ENCODE data around the gene NEXN.
A peak's percentile ranks its signal among the peaks of the same experiment; 100 is the strongest.
"Not testable (repeated sequence)": the region's sequence is repeated elsewhere in the genome, so short reads cannot be mapped to it uniquely, and the experiment has no call there.

NEXN gene

GRCh38 chr1:77906019-77906545 lies 17.7 kb downstream of the NEXN start:
- no peak for DNase-seq

DNA sequence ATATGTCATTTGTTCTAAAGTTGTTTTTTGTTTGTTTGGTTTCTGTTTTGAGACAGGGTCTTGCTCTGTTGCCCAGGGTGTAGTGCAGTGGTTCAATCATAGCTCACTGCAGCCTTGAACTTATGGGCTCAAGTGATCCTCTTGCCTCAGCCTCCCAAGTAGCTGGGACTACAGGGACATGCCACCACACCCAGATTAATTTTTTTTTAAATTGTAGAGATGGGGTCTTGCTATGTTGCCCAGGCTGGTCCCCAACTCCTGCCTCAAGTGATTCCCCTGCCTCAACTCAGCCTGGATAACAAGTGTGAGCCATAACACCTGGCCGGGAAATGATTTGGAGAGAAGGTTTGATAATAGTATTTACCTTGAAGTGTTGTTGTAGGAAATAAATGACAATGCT lies 18.2 kb downstream of the NEXN start:
- DNase-seq = no peak

DNA sequence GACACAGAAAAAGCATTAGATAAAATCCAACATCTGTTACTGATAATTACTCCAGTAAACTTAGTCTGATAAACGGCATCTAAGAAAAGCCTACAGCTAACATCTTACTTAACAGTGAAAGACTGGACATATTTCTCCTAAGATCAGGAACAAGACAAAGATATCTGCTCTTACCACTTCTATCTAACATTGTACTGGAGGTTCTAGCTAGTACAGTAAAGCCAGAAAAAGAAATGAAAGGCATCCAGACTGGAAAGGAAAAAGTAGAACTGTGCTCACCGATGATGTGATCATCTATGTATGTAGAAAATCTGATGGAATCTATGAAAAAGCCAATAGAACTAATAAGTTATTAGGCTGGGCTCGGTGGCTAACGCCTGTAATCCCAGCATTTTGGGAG lies 21.7 kb downstream of the NEXN start:
- no peak for DNase-seq

DNA sequence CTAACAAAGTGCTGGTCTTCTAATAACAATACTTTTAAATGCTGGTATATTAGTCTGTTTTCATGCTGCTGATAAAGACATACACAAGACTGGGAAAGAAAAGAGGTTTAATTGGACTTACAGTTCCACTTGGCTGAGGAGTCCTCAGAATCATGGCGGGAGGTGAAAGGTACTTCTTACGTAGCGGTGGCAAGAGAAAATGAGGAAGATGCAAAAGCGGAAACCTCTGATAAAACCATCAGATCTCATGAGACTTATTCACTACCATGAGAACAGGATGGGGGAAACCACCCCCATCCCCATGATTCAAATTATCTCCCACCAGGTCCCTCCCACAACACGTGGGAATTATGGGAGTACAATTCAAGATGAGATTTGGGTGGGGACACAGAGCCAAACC lies 30.5 kb downstream of the NEXN start:
- DNase-seq = not testable (repeated sequence)

DNA sequence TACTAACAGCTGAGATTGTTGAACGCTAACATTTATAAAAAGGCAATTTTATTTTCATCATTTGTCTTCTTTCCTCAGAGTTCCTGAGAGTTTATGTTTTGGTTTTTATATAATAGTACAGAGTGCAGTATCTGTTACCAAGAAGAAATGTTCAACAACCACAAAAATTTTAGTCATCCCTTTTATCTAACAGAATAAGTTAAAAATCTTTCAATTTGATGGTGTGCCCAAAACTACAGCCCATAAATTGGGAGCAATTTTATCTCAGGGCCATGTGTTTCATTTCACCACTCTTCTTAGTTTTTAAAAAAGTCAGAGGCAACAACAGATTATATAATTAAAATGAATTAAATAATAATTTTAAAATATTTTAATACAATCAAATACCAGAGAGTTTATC lies 37.1 kb downstream of the NEXN start:
- DNase-seq = no peak

DNA sequence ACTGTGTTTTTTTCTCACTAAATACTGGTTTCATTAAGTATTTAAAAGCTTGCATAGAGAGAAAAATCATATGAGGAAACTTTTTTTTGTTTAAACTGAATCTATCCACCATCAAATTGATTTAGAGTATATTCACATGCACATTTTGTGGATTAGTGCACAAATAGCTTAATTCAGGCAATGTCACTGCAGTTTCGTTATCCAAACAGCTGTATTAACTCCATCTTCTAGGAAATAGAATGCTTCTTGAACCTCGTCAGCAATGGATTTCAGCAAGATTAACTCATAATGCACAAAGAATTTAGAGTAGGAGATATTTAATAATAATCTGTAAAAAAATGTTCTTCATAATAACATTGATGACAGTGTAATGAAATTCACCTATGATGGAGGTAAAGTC lies 37.5 kb downstream of the NEXN start:
- DNase-seq = no peak

GRCh38 chr1:77926561-77927357 lies 38.3 kb downstream of the NEXN start:
- DNase-seq = no peak

GRCh38 chr1:77927414-77927813 lies 39.0 kb downstream of the NEXN start:
- DNase-seq = no peak

GRCh38 chr1:77929806-77930205 lies 41.4 kb downstream of the NEXN start:
- DNase-seq = no peak

DNA sequence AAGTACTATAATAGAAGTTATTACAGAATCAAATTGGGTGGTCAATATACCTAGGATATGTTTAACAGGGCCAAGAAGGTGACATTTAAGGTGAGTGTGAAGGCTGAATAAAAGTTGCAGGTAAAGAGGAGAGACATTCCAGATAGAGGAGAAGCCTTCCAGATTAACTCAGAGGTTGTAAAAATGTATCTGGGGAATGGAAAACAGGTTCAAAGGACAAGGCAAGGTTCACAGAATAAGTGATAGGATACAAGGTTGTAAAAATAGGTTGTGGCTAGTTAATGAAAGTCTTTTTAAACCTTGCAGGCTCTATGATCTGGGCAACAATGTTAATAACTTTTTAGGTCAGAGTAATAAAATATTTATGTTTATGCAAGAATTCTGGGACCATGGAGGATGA lies 50.2 kb downstream of the NEXN start:
- no peak for DNase-seq

GRCh38 chr1:77940921-77941570 lies 52.6 kb downstream of the NEXN start:
- no peak for DNase-seq

DNA sequence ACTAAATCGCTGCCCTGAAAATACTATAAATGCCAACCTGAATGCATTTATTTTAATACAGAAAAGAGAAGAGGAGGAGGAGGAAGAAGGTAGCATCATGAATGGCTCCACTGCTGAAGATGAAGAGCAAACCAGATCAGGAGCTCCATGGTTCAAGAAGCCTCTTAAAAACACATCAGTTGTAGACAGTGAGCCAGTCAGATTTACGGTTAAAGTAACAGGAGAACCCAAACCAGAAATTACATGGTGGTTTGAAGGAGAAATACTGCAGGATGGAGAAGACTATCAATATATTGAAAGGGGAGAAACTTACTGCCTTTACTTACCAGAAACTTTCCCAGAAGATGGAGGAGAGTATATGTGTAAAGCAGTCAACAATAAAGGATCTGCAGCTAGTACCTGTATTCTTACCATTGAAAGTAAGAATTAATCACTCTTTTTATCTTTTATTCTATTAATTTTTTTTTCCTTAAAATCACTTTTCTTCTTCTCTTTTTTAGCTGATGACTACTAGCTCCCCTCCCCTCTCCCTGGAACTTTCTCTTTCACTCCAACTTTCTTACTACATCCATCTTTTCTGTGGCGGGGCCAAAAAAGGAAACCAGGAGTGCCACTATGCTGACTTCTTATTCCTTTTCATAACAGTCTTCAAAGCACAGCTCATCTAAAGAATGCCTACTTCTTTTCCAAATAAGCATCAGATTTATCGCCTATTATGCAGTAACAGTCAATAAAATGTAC lies 54.1 kb downstream of the NEXN start:
- no peak for DNase-seq

DNA sequence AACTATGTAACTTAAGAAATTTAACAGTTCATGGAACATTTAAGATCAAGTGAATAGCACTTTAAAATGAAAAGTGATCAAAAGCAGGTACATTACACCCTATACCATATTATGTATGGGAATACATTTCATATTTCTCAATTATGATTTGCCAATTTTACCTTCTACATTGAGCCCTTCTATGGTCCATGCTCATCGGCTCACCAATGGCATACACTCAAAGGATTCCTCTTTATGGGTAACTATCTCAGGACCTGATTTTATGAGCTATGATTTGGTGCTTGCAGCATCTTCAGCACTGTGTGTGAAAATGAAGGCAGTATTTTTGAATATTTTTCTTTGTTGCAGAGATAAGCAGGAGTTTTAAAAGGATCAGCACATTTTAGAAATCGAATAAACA lies 56.9 kb downstream of the NEXN start:
- no peak for DNase-seq

DNA sequence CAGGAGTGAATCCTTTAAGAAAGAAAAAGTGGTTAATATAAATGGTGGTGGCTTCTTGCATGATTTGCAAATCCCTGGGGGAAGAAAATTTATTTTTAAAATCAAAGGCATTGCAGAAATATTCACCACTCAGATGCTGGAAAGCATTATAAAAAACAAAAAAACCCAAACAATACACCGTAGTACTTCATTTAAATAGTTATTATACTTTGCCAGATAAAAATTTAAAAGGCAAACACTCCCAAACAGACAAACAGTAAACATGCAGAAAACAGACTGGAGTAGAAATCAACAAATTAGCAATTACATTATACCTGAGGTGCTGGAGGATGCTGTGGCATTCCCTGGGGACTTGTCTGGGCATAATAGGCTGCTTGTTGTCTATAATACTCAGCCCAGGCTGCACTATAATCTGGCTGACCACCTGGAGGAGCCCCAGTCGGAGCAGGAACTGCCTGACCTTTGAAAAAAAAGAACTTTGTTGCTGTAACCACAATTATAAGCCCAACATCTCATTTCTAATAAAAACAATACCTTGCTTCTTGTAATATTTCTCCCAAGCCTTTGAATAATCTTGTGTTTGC lies 60.5 kb downstream of the NEXN start:
- DNase-seq = peak; percentile 67

DNA sequence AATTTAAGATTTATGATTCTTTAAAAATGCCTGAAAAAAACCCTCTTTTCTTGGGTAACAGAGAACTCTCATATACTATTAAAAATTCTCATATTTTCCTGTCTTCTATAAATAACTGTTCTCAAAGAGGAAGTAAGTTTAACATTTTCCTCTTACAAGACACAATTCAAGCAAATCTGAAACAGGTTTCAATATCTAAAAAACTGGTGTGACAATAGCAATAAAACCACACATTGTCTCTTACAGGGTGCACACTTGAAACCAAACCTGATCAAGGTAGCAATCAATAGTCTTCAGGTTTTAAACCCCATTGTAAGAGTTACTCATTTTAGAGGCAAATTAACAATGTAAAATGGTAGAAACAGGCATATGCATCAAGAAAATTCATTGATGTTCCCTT lies 62.4 kb downstream of the NEXN start:
- DNase-seq = no peak

DNA sequence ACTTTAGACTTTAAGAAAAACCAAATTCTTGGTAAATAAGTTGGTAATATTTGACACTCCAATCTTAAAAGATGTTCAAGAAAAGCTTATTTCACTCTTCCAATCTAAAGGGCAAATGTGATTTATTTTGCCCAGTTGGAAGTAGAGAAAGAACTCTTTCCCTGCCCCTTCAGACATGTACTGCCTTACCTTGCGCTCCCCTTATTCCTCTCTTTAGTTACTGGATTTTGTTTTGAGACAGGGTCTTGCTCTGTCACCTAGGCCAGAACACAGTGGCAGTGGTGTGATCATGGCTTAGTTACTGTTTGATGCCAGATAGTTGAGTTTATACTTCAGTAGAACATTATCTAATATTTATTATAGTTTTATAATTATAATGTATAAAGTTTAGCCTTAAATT lies 62.9 kb downstream of the NEXN start:
- no peak for DNase-seq

DNA sequence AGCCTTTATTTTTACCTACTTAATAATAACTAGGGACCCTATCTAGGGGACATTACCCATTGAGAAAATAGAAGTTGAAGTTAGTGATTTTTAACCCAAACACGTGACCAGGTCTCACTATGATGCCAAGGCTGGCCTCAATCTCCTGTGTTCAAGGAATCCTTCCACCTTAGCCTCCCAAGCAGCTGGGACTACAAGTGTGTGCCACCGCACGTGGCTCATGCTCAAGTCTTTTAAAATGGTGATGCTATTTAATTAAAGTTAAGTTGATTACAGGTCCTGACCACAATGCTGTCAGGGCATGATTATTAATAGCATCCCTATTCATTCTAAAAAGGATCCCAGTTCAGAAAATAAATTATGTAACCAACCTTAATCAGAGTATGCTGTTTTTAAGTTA lies 65.5 kb downstream of the NEXN start:
- no peak for DNase-seq

DNA sequence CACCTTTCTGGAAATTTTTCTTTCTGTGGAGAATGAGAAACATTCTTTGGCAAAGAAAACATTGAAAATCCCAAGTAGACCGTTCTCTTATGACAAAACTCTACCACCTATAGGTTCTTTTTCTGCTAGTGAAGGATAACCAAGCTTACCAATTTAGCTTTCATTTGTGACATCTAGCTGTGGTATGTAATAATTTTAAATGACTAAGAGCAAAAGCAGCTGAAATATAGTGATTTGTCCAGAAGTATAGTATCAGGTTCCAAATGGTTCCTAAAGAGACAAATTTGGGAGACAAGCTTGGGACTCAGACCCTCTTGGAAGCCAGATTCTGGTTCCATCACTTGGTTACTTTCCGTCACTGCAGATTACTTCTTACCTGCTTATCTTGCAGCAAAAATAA lies 66.1 kb downstream of the NEXN start:
- DNase-seq = no peak

DNA sequence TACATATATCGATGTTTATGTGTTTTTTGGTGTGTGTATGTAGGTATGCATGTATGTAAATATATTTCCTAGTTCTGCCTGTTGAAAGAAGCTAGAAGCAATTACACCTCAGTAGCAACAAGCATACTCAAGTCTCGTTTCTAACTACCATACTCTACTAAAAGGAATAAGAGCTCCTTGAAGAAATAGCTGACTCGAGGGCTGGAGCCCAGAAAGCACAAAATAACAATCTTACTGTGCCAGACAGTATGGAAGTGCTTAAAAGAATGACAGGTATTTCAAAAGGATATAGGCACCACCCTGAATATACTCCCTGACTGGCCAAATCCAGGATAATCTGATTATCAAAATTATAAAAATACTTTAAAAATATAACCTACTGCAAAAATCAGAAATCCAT lies 67.3 kb downstream of the NEXN start:
- DNase-seq = no peak

GRCh38 chr1:77956464-77956863 lies 68.0 kb downstream of the NEXN start:
- DNase-seq = no peak

DNA sequence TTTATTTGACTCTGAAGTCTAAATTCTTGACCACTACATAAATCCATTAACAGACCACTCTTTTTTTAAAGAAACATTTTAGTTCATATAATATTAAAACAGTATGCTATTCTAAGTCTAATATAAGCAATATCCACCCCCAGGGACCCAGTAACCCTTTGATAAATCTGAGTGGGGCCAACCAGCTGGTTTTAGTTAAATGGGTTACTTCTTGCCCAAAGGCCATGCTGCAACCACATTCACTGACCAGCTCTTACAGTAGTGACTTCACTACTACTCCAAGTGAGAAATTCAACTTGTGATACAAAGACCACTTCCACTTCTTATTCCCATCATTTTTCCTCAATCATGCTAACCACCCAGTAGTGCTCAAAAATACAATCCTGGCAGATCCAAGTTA lies 70.0 kb downstream of the NEXN start:
- no peak for DNase-seq

- DNase-seq = no peak
Observed at GRCh38 chr1:77958850-77959249, 70.4 kb downstream of the NEXN start.

GRCh38 chr1:77961392-77961791 lies 73.0 kb downstream of the NEXN start:
- no peak for DNase-seq

- DNase-seq = no peak
Observed at GRCh38 chr1:77966291-77966690, 77.9 kb downstream of the NEXN start.
